DND-41 (cell line): Measurements from ENCODE around the gene SIT1.

ENCODE experiments used
- ATAC-seq: fragments of 200-7000 bp; cut with Tn5 transposase; 3 replicates; pipeline ENCODE4 v1.9.1; 2021; ENCODE audit warnings: low read depth; ENCODE audit not compliant: insufficient read depth
- DNase-seq: peaks from one replicate; pipeline ENCODE4 v3.0.0-alpha.2; 2020
- H2AFZ ChIP-seq: 2 replicates; pipeline ENCODE4 v1.6.0; 2012; ENCODE audit warnings: low read depth, low read length
- H3K27ac ChIP-seq: 2 replicates; pipeline ENCODE4 v1.5.1; 2012; ENCODE audit warnings: low read length, inconsistent platforms
- H3K27me3 ChIP-seq: fragments of 200-600 bp; sonication (generic); 2 replicates; pipeline ENCODE4 v1.6.0; 2012; ENCODE audit warnings: low read length, mild to moderate bottlenecking, inconsistent platforms; ENCODE audit not compliant: insufficient read depth, poor library complexity
- H3K36me3 ChIP-seq: 2 replicates; pipeline ENCODE4 v1.5.1; 2012; ENCODE audit warnings: low read length, inconsistent platforms; ENCODE audit not compliant: insufficient read depth
- H3K4me1 ChIP-seq: 2 replicates; pipeline ENCODE4 v1.5.1; 2012; ENCODE audit warnings: mild to moderate bottlenecking, low read length; ENCODE audit not compliant: insufficient read depth
- H3K4me2 ChIP-seq: 2 replicates; pipeline ENCODE4 v1.6.0; 2012; ENCODE audit warnings: mild to moderate bottlenecking, moderate library complexity, low read length, inconsistent platforms; ENCODE audit not compliant: insufficient read depth
- H3K4me3 ChIP-seq, 2 experiments: fragments of 200-600 bp in 1 of 2; shearing (Covaris generic) in 1 of 2; 2 replicates each; pipeline ENCODE4 v1.5.1; 2012 to 2016; ENCODE audit warnings: inconsistent platforms in 2 of 2, low read length in 2 of 2, mild to moderate bottlenecking in 2 of 2, low read depth in 1 of 2, moderate library complexity in 1 of 2
- H3K79me2 ChIP-seq: 2 replicates; pipeline ENCODE4 v1.6.0; 2012; ENCODE audit warnings: low read length, inconsistent platforms; ENCODE audit not compliant: insufficient read depth
- H3K9ac ChIP-seq: 2 replicates; pipeline ENCODE4 v1.6.0; 2012; ENCODE audit warnings: low read depth, mild to moderate bottlenecking, inconsistent platforms, low read length, moderate library complexity
- H3K9me3 ChIP-seq: 2 replicates; pipeline ENCODE4 v1.5.1; 2012; ENCODE audit warnings: low read length, moderate library complexity, mild to moderate bottlenecking, inconsistent platforms; ENCODE audit not compliant: insufficient read depth, severe bottlenecking
- H4K20me1 ChIP-seq: 2 replicates; pipeline ENCODE4 v1.6.0; 2012; ENCODE audit warnings: low read length; ENCODE audit not compliant: insufficient read depth
- EZH2 ChIP-seq: IDR thresholded peaks from 3 replicates; pipeline ENCODE4 v1.6.1; 2012; ENCODE audit warnings: borderline replicate concordance, low read depth, mild to moderate bottlenecking, moderate library complexity, low read length, inconsistent platforms; ENCODE audit not compliant: severe bottlenecking
- TF ChIP-seq, protein P1 (sequence below): IDR thresholded peaks from 2 replicates; pipeline ENCODE4 v1.5.1; 2012; ENCODE audit warnings: borderline replicate concordance, low read length, moderate library complexity, mild to moderate bottlenecking; ENCODE audit not compliant: poor library complexity, severe bottlenecking; ENCODE audit errors: extremely low read depth

SIT1 gene

DNA sequence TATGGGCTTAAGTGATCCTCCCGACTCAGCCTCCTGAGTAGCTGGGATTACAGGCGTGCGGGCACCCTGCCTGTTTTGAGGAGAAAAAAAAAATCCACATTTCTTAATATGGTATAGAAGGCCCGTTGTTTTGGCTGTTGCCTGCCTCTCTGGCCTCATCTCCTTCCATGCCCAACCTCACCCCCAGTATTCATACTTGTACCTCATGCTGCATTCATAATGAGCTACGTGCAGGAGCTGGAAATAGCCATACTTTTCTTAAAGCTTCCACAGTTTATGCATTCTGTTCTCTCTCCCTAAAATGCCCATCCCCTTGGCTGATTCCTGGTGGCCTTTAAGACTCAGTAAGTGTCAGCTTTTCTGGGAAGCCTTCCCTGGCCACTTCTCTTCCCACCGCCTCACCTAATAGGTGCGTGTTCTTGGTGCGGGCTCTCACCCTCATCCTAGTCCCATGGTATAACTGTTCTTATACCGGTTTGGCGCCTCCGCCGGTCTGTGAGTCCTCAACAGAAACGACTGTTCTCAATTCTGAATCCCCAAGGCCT, 41.1 kb upstream of the SIT1 start:
- Histone ChIP-seq H3K27me3 (no peaks in the 10 kb centered on the region), H3K9ac (no peak overlapping the region; the same call in 1 of the 2 replicates), H3K4me3 (no peak overlapping the region), H3K79me2 (peaks cover 5% of the 10 kb centered on the region), H3K36me3 (peaks cover 24% of the 10 kb centered on the region), H3K9me3 (no peaks in the 10 kb centered on the region), H3K27ac (peak overlapping the region; percentile 82), H3K4me1 (peaks cover 30% of the 10 kb centered on the region), H4K20me1 (no peaks in the 10 kb centered on the region), H3K4me2 (peak overlapping the region; percentile 82; the same call in 1 of the 2 replicates), H2AFZ (no peak overlapping the region; the same call in 1 of the 2 replicates)
- ATAC-seq (no peak), DNase-seq (no peak)
- no peak for TF ChIP-seq EZH2
- TF ChIP-seq, protein P1, sequence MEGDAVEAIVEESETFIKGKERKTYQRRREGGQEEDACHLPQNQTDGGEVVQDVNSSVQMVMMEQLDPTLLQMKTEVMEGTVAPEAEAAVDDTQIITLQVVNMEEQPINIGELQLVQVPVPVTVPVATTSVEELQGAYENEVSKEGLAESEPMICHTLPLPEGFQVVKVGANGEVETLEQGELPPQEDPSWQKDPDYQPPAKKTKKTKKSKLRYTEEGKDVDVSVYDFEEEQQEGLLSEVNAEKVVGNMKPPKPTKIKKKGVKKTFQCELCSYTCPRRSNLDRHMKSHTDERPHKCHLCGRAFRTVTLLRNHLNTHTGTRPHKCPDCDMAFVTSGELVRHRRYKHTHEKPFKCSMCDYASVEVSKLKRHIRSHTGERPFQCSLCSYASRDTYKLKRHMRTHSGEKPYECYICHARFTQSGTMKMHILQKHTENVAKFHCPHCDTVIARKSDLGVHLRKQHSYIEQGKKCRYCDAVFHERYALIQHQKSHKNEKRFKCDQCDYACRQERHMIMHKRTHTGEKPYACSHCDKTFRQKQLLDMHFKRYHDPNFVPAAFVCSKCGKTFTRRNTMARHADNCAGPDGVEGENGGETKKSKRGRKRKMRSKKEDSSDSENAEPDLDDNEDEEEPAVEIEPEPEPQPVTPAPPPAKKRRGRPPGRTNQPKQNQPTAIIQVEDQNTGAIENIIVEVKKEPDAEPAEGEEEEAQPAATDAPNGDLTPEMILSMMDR: no peak

DNA sequence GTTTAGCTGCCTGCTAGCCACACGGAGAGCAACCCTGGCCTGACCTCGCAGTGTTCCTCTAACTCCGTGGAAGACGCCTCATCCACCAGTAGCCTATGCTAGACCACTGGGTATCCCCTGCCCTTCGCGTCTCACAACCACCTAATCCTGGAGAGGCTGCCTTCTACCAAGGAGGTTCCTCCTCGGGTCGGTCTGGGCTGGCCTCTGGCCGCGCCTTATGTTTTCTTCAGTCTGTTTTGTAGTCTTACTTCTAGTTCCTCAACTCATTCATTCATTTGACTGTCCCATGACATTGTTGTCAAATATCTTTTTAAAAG, 40.6 kb upstream of the SIT1 start:
- DNase-seq (no peak), ATAC-seq (no peak)
- H3K9ac ChIP-seq: peak overlapping the region; percentile 87
- peaks cover 5% of the 10 kb centered on the region for H3K79me2 ChIP-seq
- peaks cover 20% of the 10 kb centered on the region for H3K36me3 ChIP-seq
- peak overlapping the region; percentile 65 to 68; a peak in 3 of 4 replicates for H3K4me3 ChIP-seq
- H4K20me1 ChIP-seq: no peaks in the 10 kb centered on the region
- peaks cover 30% of the 10 kb centered on the region for H3K4me1 ChIP-seq
- TF ChIP-seq, protein P1: no peak
- TF ChIP-seq EZH2: no peak
- peak overlapping the region; percentile 82 for H3K27ac ChIP-seq
- peak overlapping the region; percentile 83 for H2AFZ ChIP-seq
- H3K9me3 ChIP-seq: no peaks in the 10 kb centered on the region
- peak overlapping the region; percentile 82 for H3K4me2 ChIP-seq
- H3K27me3 ChIP-seq: no peaks in the 10 kb centered on the region

DNA sequence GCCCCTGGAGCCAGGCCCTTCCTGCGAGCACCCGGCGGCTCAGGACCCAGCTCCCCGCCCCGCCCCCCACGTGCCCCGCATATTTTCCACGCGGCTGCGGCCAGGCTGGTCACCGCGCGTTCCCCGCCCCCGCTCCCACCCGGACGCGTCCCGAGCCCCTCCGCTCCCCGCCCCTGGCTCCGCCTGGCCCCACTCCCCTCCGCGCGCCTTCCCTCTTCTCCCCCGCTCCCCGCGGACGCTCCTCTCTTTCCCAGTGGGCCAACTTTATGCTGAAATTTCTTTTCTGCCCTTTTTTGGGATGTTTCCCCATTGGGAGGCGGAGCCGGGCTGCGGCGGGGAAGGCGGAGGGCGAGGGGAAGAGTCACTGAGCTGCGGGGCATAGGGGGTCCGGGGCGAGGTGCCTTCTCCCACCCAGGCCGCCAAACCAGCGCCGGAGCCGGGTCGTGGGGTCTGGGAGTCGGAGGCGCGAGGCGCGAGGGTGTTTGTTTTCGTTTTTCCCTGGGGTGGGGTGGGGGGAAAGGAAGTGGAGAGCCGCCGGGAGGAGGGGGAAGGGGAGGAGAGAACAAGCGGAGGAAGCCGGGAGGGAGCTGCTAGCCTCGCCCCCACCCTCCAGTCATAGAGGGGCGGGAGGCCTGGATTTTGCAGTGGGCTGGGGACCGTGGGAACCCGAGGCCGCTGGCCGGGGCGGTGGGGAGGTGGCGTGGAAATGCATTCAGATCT, 40.0 kb upstream of the SIT1 start:
- TF ChIP-seq, protein P1: no peak
- TF ChIP-seq EZH2: no peak
- Histone ChIP-seq H3K9me3 (no peaks in the 10 kb centered on the region), H3K4me1 (peaks cover 30% of the 10 kb centered on the region), H3K27ac (peak overlapping the region; percentile 82), H3K79me2 (peaks cover 5% of the 10 kb centered on the region), H4K20me1 (no peaks in the 10 kb centered on the region), H3K4me2 (peak overlapping the region; percentile 82), H3K9ac (peak overlapping the region; percentile 87), H3K36me3 (peaks cover 17% of the 10 kb centered on the region), H2AFZ (peak overlapping the region; percentile 83), H3K4me3 (peak overlapping the region; percentile 65 to 68), H3K27me3 (no peaks in the 10 kb centered on the region)
- ATAC-seq: peak; percentile 90
- DNase-seq: peak; percentile 85
